DOHH2 (cell line): ENCODE measurements around the gene CCR5AS.
"Not testable (repeated sequence)": the region's sequence is repeated elsewhere in the genome, so short reads cannot be mapped to it uniquely, and the experiment has no call there.

ENCODE experiments used
- H3F3A ChIP-seq: fragments of 200-600 bp; sonication (generic), shearing (Covaris generic); 2 replicates; pipeline ENCODE4 v1.6.0; 2016; ENCODE audit warnings: antibody characterized with exemption, mild to moderate bottlenecking; ENCODE audit not compliant: control insufficient read depth, insufficient read depth
- H3K27ac ChIP-seq: fragments of 200-600 bp; sonication (generic); 2 replicates; pipeline ENCODE4 v1.5.1; 2014; ENCODE audit warnings: low read depth, mild to moderate bottlenecking, low read length, moderate library complexity
- H3K27me3 ChIP-seq: fragments of 200-600 bp; sonication (generic); 2 replicates; pipeline ENCODE4 v1.6.1; 2014; ENCODE audit warnings: mild to moderate bottlenecking, low read length, mixed read lengths; ENCODE audit not compliant: control insufficient read depth
- H3K36me3 ChIP-seq: fragments of 200-600 bp; sonication (generic); 2 replicates; pipeline ENCODE4 v1.6.1; 2014; ENCODE audit warnings: mild to moderate bottlenecking, low read length, moderate library complexity, mixed read lengths; ENCODE audit not compliant: control insufficient read depth
- H3K4me1 ChIP-seq: fragments of 200-600 bp; sonication (generic); 2 replicates; pipeline ENCODE4 v1.6.1; 2014; ENCODE audit warnings: mild to moderate bottlenecking, low read length, mixed read lengths; ENCODE audit not compliant: control insufficient read depth
- H3K4me2 ChIP-seq: fragments of 200-600 bp; sonication (generic); 2 replicates; pipeline ENCODE4 v1.6.0; 2014; ENCODE audit warnings: mild to moderate bottlenecking, low read length, moderate library complexity
- H3K4me3 ChIP-seq: fragments of 200-600 bp; sonication (generic); 2 replicates; pipeline ENCODE4 v1.5.1; 2014; ENCODE audit warnings: mild to moderate bottlenecking, low read length, mixed read lengths
- H3K79me2 ChIP-seq: fragments of 200-600 bp; sonication (generic); 2 replicates; pipeline ENCODE4 v1.6.1; 2014; ENCODE audit warnings: mild to moderate bottlenecking, low read length, mixed read lengths; ENCODE audit not compliant: control insufficient read depth
- H3K9me2 ChIP-seq: fragments of 200-600 bp; sonication (generic); replicated peaks from 2 replicates; pipeline ENCODE4 v1.6.1; 2014; ENCODE audit warnings: mild to moderate bottlenecking, low read length, mixed read lengths; ENCODE audit not compliant: control insufficient read depth
- H3K9me3 ChIP-seq: fragments of 200-600 bp; sonication (generic); 2 replicates; pipeline ENCODE4 v1.6.1; 2014; ENCODE audit warnings: antibody characterized with exemption, low read length, mixed read lengths; ENCODE audit not compliant: control insufficient read depth, insufficient read depth
- H4K20me1 ChIP-seq: fragments of 200-600 bp; sonication (generic); 2 replicates; pipeline ENCODE4 v1.6.0; 2014; ENCODE audit warnings: low read depth, mild to moderate bottlenecking, antibody characterized with exemption, low read length, moderate library complexity; ENCODE audit not compliant: control insufficient read depth, insufficient read depth
- EZH2phosphoT487 ChIP-seq: fragments of 200-600 bp; sonication (generic); IDR thresholded peaks from 2 replicates; pipeline ENCODE4 v1.6.1; 2017; ENCODE audit warnings: borderline replicate concordance, mild to moderate bottlenecking, antibody characterized with exemption, low read length, moderate library complexity, mixed read lengths
- TF ChIP-seq, protein P1 (sequence below): fragments of 200-600 bp; sonication (generic); IDR thresholded peaks from one replicate; pipeline ENCODE4 v1.5.1; 2014; ENCODE audit warnings: antibody characterized with exemption, mild to moderate bottlenecking, low read depth, low read length; ENCODE audit not compliant: poor library complexity, severe bottlenecking

The CCR5AS gene

DNA sequence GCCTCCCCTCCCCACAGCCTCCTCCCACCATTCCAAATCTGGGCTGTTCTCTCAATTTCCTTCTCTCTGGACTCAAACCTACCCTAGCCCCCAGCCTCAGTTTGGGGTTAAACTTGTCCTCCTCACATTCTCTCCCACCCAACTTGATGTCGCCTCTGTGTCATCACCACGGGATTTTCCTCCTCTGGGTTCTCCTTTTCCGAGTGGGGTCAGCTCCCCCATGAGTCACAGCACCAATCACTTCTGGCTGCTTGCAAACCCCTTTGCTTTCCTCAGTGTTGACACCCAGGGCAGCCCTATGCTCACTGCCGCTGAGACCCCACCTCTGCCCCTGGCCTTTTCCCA is 451 bp downstream of the CCR5AS start:
- Histone ChIP-seq H3K4me1 (no peaks in the 10 kb centered on the region), H3K27ac (no peak overlapping the region), H3K36me3 (no peaks in the 10 kb centered on the region), H3K9me3 (no peaks in the 10 kb centered on the region), H3K79me2 (no peaks in the 10 kb centered on the region), H3K4me3 (no peak overlapping the region), H3F3A (no peaks in the 10 kb centered on the region), H4K20me1 (no peaks in the 10 kb centered on the region), H3K27me3 (peaks cover 28% of the 10 kb centered on the region), H3K4me2 (no peak overlapping the region), H3K9me2 (no peaks in the 10 kb centered on the region)
- TF ChIP-seq, protein P1, sequence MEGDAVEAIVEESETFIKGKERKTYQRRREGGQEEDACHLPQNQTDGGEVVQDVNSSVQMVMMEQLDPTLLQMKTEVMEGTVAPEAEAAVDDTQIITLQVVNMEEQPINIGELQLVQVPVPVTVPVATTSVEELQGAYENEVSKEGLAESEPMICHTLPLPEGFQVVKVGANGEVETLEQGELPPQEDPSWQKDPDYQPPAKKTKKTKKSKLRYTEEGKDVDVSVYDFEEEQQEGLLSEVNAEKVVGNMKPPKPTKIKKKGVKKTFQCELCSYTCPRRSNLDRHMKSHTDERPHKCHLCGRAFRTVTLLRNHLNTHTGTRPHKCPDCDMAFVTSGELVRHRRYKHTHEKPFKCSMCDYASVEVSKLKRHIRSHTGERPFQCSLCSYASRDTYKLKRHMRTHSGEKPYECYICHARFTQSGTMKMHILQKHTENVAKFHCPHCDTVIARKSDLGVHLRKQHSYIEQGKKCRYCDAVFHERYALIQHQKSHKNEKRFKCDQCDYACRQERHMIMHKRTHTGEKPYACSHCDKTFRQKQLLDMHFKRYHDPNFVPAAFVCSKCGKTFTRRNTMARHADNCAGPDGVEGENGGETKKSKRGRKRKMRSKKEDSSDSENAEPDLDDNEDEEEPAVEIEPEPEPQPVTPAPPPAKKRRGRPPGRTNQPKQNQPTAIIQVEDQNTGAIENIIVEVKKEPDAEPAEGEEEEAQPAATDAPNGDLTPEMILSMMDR = no peak
- no peak for TF ChIP-seq EZH2phosphoT487

GRCh38 chr3:46405301-46406019 is 1.4 kb downstream of the CCR5AS start:
- H4K20me1 ChIP-seq = no peaks in the 10 kb centered on the region
- no peaks in the 10 kb centered on the region for H3K36me3 ChIP-seq
- H3K79me2 ChIP-seq = no peaks in the 10 kb centered on the region
- no peak overlapping the region for H3K27ac ChIP-seq
- peaks cover 27% of the 10 kb centered on the region for H3K27me3 ChIP-seq
- no peaks in the 10 kb centered on the region for H3K9me3 ChIP-seq
- no peak overlapping the region for H3K4me3 ChIP-seq
- H3F3A ChIP-seq = no peaks in the 10 kb centered on the region
- H3K4me2 ChIP-seq = no peak overlapping the region
- no peaks in the 10 kb centered on the region for H3K9me2 ChIP-seq
- no peaks in the 10 kb centered on the region for H3K4me1 ChIP-seq
- no peak for TF ChIP-seq EZH2phosphoT487
- TF ChIP-seq, protein P1 = no peak

DNA sequence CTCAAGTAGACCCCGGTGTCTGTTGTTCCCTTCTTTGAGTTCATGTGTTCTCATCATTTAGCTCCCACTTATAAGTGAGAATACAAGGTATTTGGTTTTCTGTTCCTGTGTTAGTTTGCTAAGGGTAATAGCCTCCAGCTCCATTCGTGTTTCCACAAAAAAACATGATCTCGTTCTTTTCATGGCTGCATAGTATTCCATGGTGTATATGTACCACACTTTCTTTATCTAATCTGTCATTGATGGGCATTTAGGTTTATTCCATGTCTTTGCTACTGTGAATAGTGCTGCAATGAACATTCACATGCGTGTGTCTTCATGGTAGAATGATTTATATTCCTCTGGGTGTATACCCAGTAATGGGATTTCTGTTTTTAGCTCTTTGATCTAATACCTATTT is 4.0 kb downstream of the CCR5AS start:
- H3K4me2 ChIP-seq, H3K4me3 ChIP-seq, H3K79me2 ChIP-seq, H3K9me2 ChIP-seq, H3F3A ChIP-seq, H3K27ac ChIP-seq, H3K4me1 ChIP-seq, H3K36me3 ChIP-seq, H4K20me1 ChIP-seq, H3K9me3 ChIP-seq: not testable (repeated sequence)
- H3K27me3 ChIP-seq = peaks cover 19% of the 10 kb centered on the region

GRCh38 chr3:46401579-46401978 is 5.3 kb downstream of the CCR5AS start:
- Histone ChIP-seq H3K36me3 (no peaks in the 10 kb centered on the region), H3K27ac (no peak overlapping the region), H3K4me3 (no peak overlapping the region), H3K4me2 (no peak overlapping the region), H3K9me2 (no peaks in the 10 kb centered on the region), H3F3A (no peaks in the 10 kb centered on the region), H3K9me3 (no peaks in the 10 kb centered on the region), H4K20me1 (no peaks in the 10 kb centered on the region), H3K79me2 (no peaks in the 10 kb centered on the region), H3K4me1 (no peaks in the 10 kb centered on the region), H3K27me3 (peaks cover 11% of the 10 kb centered on the region)
- TF ChIP-seq, protein P1 = no peak
- TF ChIP-seq EZH2phosphoT487 = no peak
